B cell (primary cell): Measurements from ENCODE around the gene NR6A1. TPM values are rescaled to one million over a fixed set of nuclear protein-coding genes. Genes with fewer than 3 reads are reported as not detected.

Experiments
- ATAC-seq: fragments of 200-7000 bp; cut with Tn5 transposase; one replicate; pipeline ENCODE4 v1.10.0; 2021; ENCODE audit warnings: low read depth, mild to moderate bottlenecking, moderate number of reproducible peaks, moderate library complexity
- CTCF ChIA-PET: fragments of 350-600 bp; sonication (Branson Sonifier 250); formaldehyde crosslinking; loops from one replicate; lab custom pipeline; 2021; ENCODE audit warnings: antibody characterized with exemption, inconsistent platforms; lab: Charles Lee
- POLR2A ChIA-PET: fragments of 350-600 bp; sonication (Branson Sonifier 250); formaldehyde crosslinking; loops from one replicate; lab custom pipeline; 2021; ENCODE audit warnings: antibody characterized with exemption; lab: Charles Lee
- DNase-seq: peaks from one replicate; pipeline ENCODE4 v3.0.0; 2013
- H2AFZ ChIP-seq: 2 replicates; pipeline ENCODE4 v1.6.1; 2012; ENCODE audit warnings: mild to moderate bottlenecking, low read depth, low read length; ENCODE audit not compliant: insufficient read depth, poor library complexity, severe bottlenecking
- H3K27ac ChIP-seq, 2 donors: 1 replicate in 1 of 2; 2 replicates in 1 of 2; pipeline ENCODE4 v1.5.1; 2012 to 2013; ENCODE audit warnings: low read length in 2 of 2, mild to moderate bottlenecking in 2 of 2, moderate library complexity in 1 of 2
- H3K27me3 ChIP-seq, 4 experiments: fragments of 200-600 bp in 1 of 4; sonication (generic) in 1 of 4; replicated peaks in 1 of 4; 1 replicate in 2 of 4; 2 replicates in 2 of 4; pipeline versions ENCODE4 v1.6.1 to v1.7.0; 2013 to 2016; ENCODE audit warnings: low read length in 3 of 4, mild to moderate bottlenecking in 2 of 4, mixed read lengths in 1 of 4, moderate library complexity in 1 of 4; ENCODE audit not compliant: insufficient read depth in 4 of 4, control insufficient read depth in 3 of 4; ENCODE audit errors: control extremely low read depth in 1 of 4
- H3K36me3 ChIP-seq, 2 experiments: replicated peaks in 1 of 2; 1 replicate in 1 of 2; 2 replicates in 1 of 2; pipeline versions ENCODE4 v1.6.1 to v1.7.1; 2013; ENCODE audit warnings: low read length in 1 of 2; ENCODE audit not compliant: insufficient read depth in 2 of 2, control insufficient read depth in 1 of 2; ENCODE audit errors: control extremely low read depth in 1 of 2, extremely low read depth in 1 of 2
- H3K4me1 ChIP-seq, 2 donors: fragments of 200-600 bp in 1 of 2; sonication (generic) in 1 of 2; 1 replicate in 1 of 2; 2 replicates in 1 of 2; pipeline versions ENCODE4 v1.5.1 to v1.6.1; 2013 to 2017; ENCODE audit warnings: low read length in 2 of 2; ENCODE audit not compliant: control insufficient read depth in 2 of 2, insufficient read depth in 2 of 2
- H3K4me2 ChIP-seq: replicated peaks from 2 replicates; pipeline ENCODE3; 2012; ENCODE audit warnings: mild to moderate bottlenecking, low read depth, low read length; ENCODE audit not compliant: poor library complexity, severe bottlenecking
- H3K4me3 ChIP-seq, 5 experiments: fragments of 200-600 bp in 1 of 5; sonication (generic) in 1 of 5; 1 replicate in 3 of 5; 2 replicates in 2 of 5; pipeline versions ENCODE4 v1.5.1 to v1.7.0; 2011 to 2016; ENCODE audit warnings: low read length in 4 of 5, mild to moderate bottlenecking in 4 of 5, low read depth in 2 of 5, control low read depth in 1 of 5, moderate library complexity in 1 of 5; ENCODE audit not compliant: insufficient read depth in 1 of 5; ENCODE audit errors: control extremely low read depth in 1 of 5, extremely low read depth in 1 of 5
- H3K79me2 ChIP-seq: fragments of 200-600 bp; sonication (generic); one replicate; pipeline ENCODE4 v1.6.0; 2016; ENCODE audit warnings: low read length; ENCODE audit not compliant: control insufficient read depth, insufficient read depth
- H3K9ac ChIP-seq: fragments of 200-600 bp; sonication (generic); 2 replicates; pipeline ENCODE4 v1.6.1; 2017; ENCODE audit warnings: mild to moderate bottlenecking, low read length, moderate library complexity
- H3K9me3 ChIP-seq, 3 donors: one replicate each; pipeline versions ENCODE4 v1.6.1 to v1.7.1; 2013; ENCODE audit warnings: low read length in 2 of 3; ENCODE audit not compliant: control insufficient read depth in 2 of 3, insufficient read depth in 1 of 3; ENCODE audit errors: control extremely low read depth in 1 of 3
- H4K20me1 ChIP-seq: 2 replicates; pipeline ENCODE4 v1.6.0; 2012; ENCODE audit warnings: mild to moderate bottlenecking, low read length; ENCODE audit not compliant: insufficient read depth, control insufficient read depth, poor library complexity, severe bottlenecking
- H3K27ac Mint-ChIP-seq: one replicate; pipeline ENCODE4 v1.8.0; 2021; ENCODE audit warnings: mixed read lengths
- H3K27me3 Mint-ChIP-seq: one replicate; pipeline ENCODE4 v1.8.0; 2021; ENCODE audit warnings: mixed read lengths
- H3K4me1 Mint-ChIP-seq: one replicate; pipeline ENCODE4 v1.8.0; 2021; ENCODE audit warnings: mixed read lengths
- H3K4me3 Mint-ChIP-seq: one replicate; pipeline ENCODE4 v1.8.0; 2021; ENCODE audit warnings: mixed read lengths
- H3K9me3 Mint-ChIP-seq: one replicate; pipeline ENCODE4 v1.8.0; 2022; ENCODE audit warnings: mixed read lengths; ENCODE audit not compliant: insufficient read depth
- EZH2 ChIP-seq: IDR thresholded peaks from 2 replicates; pipeline ENCODE4 v1.6.1; 2012; ENCODE audit warnings: borderline replicate concordance, low read depth, mild to moderate bottlenecking, moderate library complexity, low read length; ENCODE audit not compliant: insufficient read depth, poor library complexity, severe bottlenecking
- WGBS: methylation state at CpG from one replicate; pipeline ENCODE4 v1.1.5; 2013; ENCODE audit warnings: missing lambda C conversion rate; ENCODE audit not compliant: insufficient coverage; 5-methylcytosine and 5-hydroxymethylcytosine counted together
- intact Hi-C: fragments of 100-400 bp; cut with micrococcal nuclease; formaldehyde crosslinking; loops from one replicate; pipeline ENCODE4 v1.10.0; 2022
- polyA plus RNA-seq: library from polyadenylated mRNA; depleted of rRNA; stranded (reverse); fragments of >200 nt; gene quantifications from 2 replicates; pipeline ENCODE4 v1.2.3, GENCODE V29; 2012
- total RNA-seq, 2 donors: library from RNA; stranded (reverse); fragments of 120-200 nt in 1 of 2; gene quantifications; 1 replicate in 1 of 2; 2 replicates in 1 of 2; pipeline versions ENCODE4 v1.2.3 to v1.2.4, GENCODE V29; 2013 to 2022
- TF ChIP-seq, protein P1 (sequence below): fragments of 200-600 bp; IDR thresholded peaks from one replicate; pipeline ENCODE4 v1.8.0; 2022; ENCODE audit warnings: antibody characterized with exemption, mild to moderate bottlenecking

Gene NR6A1
- total and polyA plus RNA-seq, 2 donors (not counting 1 experiment from before 2014, with no cell fraction given), result 0.09 to 0.67 TPM

DNA sequence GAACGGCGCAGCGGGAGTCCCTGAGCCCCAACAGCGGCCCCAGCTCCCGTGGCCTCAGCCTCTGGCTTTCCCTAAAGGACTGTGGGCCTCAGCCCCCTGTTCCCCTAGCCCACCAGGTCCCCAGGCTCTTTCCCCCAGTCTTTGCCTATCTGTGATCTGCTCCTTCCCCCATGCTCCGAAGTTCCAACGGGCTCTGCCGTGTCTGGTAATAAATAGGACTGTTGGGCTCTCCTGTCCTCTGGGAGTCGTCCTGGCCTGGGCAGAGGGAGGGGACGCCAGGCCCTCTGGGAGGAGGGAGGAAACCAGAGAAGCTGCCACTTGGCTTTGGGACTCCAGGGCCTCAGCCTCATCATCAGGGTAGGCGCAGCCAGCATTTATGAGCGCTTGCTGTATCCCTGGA is 292.8 kb downstream of the NR6A1 start:
- Mint-ChIP-seq H3K27ac (no peak overlapping the region), H3K4me3 (no peak overlapping the region), H3K9me3 (no peaks in the 10 kb centered on the region), H3K4me1 (no peaks in the 10 kb centered on the region), H3K27me3 (peaks cover 19% of the 10 kb centered on the region)
- no peak overlapping the region for H3K9ac ChIP-seq
- no peak overlapping the region for H3K27ac ChIP-seq
- DNase-seq (no peak), ATAC-seq (no peak)
- H3K79me2 ChIP-seq, result no peaks in the 10 kb centered on the region
- H2AFZ ChIP-seq, result no peak overlapping the region
- intact Hi-C loops, result no loop called here
- H3K27me3 ChIP-seq, result peaks cover 0 to 36% (median 8%) of the 10 kb centered on the region in 4 experiments
- no peak overlapping the region for H3K4me2 ChIP-seq
- POLR2A ChIA-PET, result no interaction called here
- no peaks in the 10 kb centered on the region for H4K20me1 ChIP-seq
- peaks cover 0 to 9% (median 0%) of the 10 kb centered on the region in 3 donors for H3K9me3 ChIP-seq
- no peak for TF ChIP-seq EZH2
- TF ChIP-seq, protein P1, sequence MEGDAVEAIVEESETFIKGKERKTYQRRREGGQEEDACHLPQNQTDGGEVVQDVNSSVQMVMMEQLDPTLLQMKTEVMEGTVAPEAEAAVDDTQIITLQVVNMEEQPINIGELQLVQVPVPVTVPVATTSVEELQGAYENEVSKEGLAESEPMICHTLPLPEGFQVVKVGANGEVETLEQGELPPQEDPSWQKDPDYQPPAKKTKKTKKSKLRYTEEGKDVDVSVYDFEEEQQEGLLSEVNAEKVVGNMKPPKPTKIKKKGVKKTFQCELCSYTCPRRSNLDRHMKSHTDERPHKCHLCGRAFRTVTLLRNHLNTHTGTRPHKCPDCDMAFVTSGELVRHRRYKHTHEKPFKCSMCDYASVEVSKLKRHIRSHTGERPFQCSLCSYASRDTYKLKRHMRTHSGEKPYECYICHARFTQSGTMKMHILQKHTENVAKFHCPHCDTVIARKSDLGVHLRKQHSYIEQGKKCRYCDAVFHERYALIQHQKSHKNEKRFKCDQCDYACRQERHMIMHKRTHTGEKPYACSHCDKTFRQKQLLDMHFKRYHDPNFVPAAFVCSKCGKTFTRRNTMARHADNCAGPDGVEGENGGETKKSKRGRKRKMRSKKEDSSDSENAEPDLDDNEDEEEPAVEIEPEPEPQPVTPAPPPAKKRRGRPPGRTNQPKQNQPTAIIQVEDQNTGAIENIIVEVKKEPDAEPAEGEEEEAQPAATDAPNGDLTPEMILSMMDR, result no peak
- WGBS, result 90% methylated on average over 11 of the region's 12 CpGs
- no peaks in the 10 kb centered on the region for H3K36me3 ChIP-seq
- CTCF ChIA-PET, result no interaction called here
- H3K4me1 ChIP-seq, result peaks cover 0 to 5% of the 10 kb centered on the region in 2 donors
- H3K4me3 ChIP-seq, result no peak overlapping the region

DNA sequence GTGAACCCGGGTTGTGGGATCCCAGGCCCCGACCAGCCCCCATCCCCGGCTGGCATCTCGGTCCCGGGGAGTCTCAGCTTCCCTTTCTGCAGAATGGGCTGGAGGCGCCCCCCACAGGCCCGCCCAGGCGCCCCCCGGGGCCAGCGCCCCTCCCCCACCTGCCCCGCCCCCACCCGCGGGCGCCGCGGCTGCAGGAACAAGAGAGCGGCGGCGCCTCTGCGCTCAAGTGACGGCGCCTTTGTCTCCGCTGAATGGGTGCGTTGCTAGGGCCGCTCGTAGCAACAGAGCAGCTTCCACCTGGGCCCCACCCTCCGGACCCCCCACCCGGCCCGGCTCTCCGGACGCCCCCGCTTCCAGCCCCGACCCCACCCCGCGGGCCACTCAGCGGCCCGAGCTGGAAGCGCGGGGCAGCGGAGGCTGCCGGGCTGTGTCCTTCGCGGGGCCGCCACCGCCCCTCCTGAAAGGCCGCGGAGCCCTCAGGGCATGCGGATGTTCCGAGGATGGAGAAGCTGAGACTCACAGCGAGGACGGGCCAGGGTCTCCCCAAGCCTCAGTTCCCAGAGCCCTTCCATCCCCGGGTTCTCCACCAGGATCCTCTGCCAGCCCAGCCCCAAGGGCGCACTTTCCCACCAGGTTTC is 293.3 kb downstream of the NR6A1 start:
- Histone ChIP-seq H3K36me3 (no peaks in the 10 kb centered on the region), H4K20me1 (no peaks in the 10 kb centered on the region), H3K27ac (no peak overlapping the region), H3K4me1 (peaks cover 0 to 5% of the 10 kb centered on the region in 2 donors), H3K79me2 (no peaks in the 10 kb centered on the region), H3K4me2 (peak overlapping the region; percentile 15), H3K9ac (no peak overlapping the region), H3K9me3 (peaks cover 0 to 4% (median 0%) of the 10 kb centered on the region in 3 donors), H3K4me3 (no peak overlapping the region), H2AFZ (no peak overlapping the region), H3K27me3 (peaks cover 0 to 36% (median 8%) of the 10 kb centered on the region in 4 experiments)
- intact Hi-C loops, result no loop called here
- Mint-ChIP-seq H3K4me1 (no peaks in the 10 kb centered on the region), H3K27ac (no peak overlapping the region), H3K27me3 (peaks cover 19% of the 10 kb centered on the region), H3K9me3 (no peaks in the 10 kb centered on the region), H3K4me3 (no peak overlapping the region)
- POLR2A ChIA-PET, result interaction anchor here (0.6 kb wide), 1 partner anchor 15 kb away, joined by 3 read pairs; no protein-coding TSS in a partner anchor
- 24% methylated on average over 44 of the region's 53 CpGs for WGBS
- CTCF ChIA-PET, result no interaction called here
- ATAC-seq (no peak), DNase-seq (no peak)
- TF ChIP-seq EZH2, result no peak
- TF ChIP-seq, protein P1, result no peak
